Renal cortex interstitium (tissue), 11 donors: ENCODE data around the gene ILDR1. TPM values are rescaled to one million over a fixed set of nuclear protein-coding genes. Genes with fewer than 3 reads are reported as not detected.
"Not testable (repeated sequence)": the region's sequence is repeated elsewhere in the genome, so short reads cannot be mapped to it uniquely, and the experiment has no call there.

Source experiments
- DNase-seq, 11 donors: peaks; one replicate each; pipeline ENCODE4 v3.0.0-alpha.2; 2013; ENCODE audit warnings: low read depth in 9 of 11, low spot score in 4 of 11; ENCODE audit errors: extremely low read depth in 1 of 11
- polyA plus RNA-seq, 3 donors: library from polyadenylated mRNA; unstranded; fragments of 120-200 nt; gene quantifications; one replicate each; pipeline ENCODE4 v1.2.1, GENCODE V29; 2013; ENCODE audit not compliant: insufficient read length in 3 of 3

The ILDR1 gene
- polyA plus RNA-seq, 3 donors = 6.9 to 9.3 (median 7.6) TPM

DNA sequence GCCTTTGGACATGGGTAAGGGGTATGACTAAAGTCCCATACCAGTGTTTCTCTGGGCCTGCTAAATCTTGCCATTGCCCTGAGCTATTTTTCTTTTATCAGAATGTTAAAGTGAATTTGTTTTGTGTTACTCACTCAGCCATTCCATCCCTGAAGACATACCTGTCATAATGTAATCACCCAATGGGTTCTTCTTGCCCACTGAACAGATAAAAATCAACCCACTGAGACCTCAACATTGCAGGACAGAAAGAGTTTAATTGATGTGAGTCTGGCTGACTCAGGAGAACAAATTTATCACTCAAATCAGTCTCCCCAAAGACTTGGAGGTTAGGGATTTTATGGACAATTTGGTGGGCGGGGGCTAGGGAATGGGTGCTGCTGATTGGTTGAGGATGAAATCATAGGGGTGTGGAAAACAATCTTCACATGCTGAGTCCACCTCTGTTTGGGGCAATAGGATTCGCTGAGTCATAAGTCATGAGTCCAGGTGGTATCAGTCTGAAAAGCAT lies 47.4 kb downstream of the ILDR1 start:
- no peak for DNase-seq

DNA sequence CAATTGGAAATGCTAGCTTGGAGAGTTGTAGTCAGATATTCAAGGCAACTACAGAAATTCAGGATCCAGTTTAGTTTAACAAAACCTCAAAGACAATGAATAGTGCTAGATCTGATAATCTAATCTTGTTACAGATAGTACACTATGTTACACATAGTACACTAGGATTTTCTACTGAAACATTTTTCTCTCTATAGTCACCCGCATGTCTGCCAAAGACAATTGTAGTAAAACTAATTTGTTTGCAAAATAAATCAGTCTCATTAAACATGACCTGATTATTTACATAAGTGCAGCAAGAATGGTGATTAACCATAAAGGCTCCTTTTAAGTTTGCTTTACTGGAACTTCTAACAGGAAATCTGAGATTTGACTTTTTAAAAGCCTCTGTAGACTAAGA lies 52.0 kb downstream of the ILDR1 start:
- peak in 6 of 11 donors; percentile 18 to 46 (median 31) for DNase-seq

DNA sequence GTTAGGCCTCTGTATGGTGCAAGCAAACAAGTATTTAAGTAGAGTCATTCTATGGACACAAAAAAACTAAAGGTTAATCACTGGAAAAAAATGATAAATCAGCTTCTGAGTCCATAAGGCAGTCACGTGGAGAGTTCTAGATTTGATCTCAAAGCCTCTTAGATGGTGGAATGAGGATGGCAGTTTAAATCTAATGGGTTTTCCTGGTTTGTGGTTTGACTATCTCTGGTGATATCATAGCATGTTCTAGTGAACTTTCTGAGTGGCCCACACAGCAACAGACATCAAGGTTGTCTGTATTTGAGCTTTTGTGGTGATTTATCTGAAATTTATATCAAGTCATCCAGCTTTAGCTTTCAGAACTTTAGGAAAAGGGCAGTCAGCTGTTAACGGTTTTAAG lies 52.4 kb downstream of the ILDR1 start:
- no peak for DNase-seq

- DNase-seq = no peak
These were observed 58.4 kb downstream of the ILDR1 start for GRCh38 chr3:121963608-121964007.

DNA sequence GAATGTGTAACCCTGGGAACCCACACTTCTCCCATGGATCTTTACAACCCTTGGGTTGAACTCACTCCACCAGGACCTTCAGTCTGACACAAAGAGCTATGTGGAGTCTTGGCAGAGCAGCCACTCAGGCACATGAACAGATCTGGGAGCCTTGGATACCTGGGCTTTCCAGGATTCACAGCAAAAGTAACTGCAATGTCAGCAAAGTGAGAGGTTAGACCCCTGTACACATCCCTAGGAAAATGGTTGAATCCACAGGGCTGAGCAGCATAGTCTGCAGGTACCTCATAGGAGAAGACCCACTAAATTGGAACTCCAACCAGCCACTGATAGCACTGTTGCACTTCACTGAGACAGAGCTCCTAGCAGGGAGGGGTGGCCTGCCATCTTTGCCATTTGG lies 59.6 kb downstream of the ILDR1 start:
- no peak for DNase-seq

DNA sequence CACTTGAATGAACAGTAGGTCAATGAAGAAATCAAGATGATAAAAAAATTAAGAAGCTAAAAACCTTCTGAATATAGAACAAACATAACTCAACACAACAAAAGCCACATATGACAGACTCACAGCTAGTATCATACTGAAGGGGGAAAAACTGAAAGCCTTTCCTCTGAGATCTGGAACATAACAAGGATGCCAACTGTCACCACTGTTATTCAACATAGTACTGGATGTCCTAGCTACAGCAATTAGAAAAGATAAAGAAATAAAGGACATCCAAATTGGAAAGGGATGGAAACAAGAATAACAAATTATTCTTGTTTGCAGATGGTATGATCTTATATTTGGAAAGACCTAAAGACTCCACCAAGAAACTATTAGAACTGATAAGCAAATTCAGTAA lies 60.8 kb downstream of the ILDR1 start:
- DNase-seq = no peak

- no peak for DNase-seq
These were observed 63.2 kb downstream of the ILDR1 start for GRCh38 chr3:121958801-121959200.

GRCh38 chr3:121957674-121958415 lies 64.2 kb downstream of the ILDR1 start:
- DNase-seq = no peak

GRCh38 chr3:121956363-121956762 lies 65.7 kb downstream of the ILDR1 start:
- no peak for DNase-seq

DNA sequence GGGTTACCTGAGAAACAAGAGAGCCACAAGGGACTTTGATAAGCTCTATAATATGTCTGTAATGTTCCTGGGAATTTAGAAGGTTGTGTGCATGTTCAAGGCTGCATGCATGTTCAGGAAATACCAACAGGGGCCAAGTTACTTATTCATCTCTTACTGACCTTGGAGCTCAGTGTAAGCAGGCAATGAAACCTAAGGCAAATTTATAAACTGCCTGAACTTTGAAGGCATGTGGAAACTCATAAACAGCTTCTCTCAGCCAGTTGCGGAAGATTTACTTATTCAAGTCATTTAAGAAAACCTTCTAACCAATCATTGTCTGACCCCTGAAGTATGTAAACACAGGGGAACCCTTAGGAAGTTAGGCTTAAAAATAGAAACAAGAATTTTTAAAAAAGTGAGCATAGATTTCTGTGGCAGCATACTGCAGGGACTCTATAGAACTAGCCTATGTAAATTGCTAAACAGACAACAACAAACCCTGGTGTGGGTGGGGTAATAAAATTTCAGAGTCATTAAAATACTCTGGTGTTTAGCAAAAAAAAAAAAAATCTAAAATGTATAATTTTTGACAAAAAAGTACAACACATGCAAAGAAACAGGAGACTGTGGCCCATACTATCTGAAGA lies 70.6 kb downstream of the ILDR1 start:
- DNase-seq = no peak

DNA sequence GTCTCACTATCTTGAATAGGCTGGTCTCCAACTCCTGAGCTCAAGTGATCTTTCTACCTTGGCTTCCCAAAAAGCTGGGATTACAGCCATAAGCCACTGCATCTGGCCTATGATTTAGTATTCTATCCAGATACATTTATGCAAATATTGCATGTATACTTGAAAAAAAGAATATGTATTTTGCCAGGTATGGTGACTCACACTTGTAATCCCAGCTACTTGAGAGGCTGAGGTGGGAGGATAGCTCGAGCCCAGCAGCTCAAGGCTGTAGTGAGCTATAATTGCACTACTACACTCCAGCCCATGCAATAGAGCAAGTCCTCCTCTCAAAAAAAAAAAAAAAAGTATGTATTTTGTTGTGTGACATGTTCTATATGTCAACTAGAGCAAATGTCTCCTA lies 73.4 kb downstream of the ILDR1 start:
- no peak for DNase-seq

- DNase-seq = no peak
These were observed 78.6 kb downstream of the ILDR1 start for GRCh38 chr3:121943431-121943830.

- peak in 3 of 11 donors; percentile 33 to 66 (median 61) for DNase-seq
These were observed 79.8 kb downstream of the ILDR1 start for GRCh38 chr3:121942116-121942786.

GRCh38 chr3:121941592-121941991 lies 80.5 kb downstream of the ILDR1 start:
- no peak for DNase-seq

DNA sequence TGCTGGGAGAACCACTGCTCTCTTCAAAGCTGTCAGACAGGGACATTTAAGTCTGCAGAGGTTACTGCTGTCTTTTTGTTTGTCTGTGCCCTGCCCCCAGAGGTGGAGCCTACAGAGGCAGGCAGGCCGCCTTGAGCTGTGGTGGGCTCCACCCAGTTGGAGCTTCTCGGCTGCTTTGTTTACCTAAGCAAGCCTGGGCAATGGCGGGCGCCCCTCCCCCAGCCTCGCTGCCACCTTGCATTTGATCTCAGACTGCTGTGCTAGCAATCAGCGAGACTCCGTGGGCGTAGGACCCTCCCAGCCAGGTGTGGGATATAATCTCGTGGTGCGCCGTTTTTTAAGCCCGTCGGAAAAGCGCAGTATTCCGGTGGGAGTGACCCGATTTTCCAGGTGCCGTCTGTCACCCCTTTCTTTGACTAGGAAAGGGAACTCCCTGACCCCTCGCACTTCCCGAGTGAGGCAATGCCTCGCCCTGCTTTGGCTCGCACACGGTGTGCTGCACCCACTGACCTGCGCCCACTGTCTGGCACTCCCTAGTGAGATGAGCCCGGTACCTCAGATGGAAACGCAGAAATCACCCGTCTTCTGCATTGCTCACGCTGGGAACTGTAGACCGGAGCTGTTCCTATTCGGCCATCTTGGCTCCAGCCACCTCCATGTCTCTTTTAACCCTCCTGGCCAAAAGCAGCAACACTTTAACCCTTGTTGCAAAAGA lies 83.7 kb downstream of the ILDR1 start:
- not testable (repeated sequence) for DNase-seq

Other genes starting within 250 kb of the ILDR1 start
- 10 to 100 TPM; 29.3 to 44.5 (median 36.7) TPM for gene IQCB1, start 187.2 kb downstream of the ILDR1 start, polyA plus RNA-seq
- 10 to 100 TPM in 1 of 3 donors, 1 to 10 TPM in 2; 7.8 to 10.3 (median 8.2) TPM for gene EAF2, start 187.0 kb downstream of the ILDR1 start, polyA plus RNA-seq
- gene SLC15A2, start 127.8 kb downstream of the ILDR1 start, polyA plus RNA-seq = 10 to 100 TPM in 2 of 3 donors, 1 to 10 TPM in 1; 8.8 to 18.2 (median 12.7) TPM
- gene CD86, start 33.1 kb upstream of the ILDR1 start, polyA plus RNA-seq = 1 to 10 TPM; 1.7 to 2.7 (median 1.9) TPM
- 10 to 100 TPM; 22.8 to 30.5 (median 26.8) TPM for gene CASR, start 161.4 kb upstream of the ILDR1 start, polyA plus RNA-seq